ENCODE measurements around the gene BBS2.

The BBS2 gene

DNA sequence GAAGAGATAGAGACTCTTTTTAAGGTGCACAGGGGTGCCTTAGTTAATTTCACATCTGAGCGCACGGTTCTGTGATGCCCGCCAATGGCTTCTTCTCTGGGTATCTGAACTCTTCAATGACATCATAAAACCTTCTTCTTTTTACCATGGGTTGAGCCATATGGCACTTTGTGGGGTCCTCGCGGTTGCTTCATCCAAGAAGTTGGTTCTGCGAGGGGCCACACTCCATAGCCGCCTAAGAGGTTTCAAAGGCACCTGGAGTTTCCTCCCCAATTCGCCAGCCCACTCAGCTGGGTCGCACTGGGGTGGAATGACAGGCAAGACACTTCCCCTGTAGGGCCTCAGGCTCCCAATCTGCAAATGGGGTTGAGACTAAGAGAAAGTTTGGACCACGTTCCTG is 34.6 kb upstream of the BBS2 start:
- TF ChIP-seq CTCF (IDR thresholded peaks at IDR 0.05; ENCODE audit: borderline replicate concordance, control extremely low read depth, extremely low read depth, insufficient read depth, missing control alignments), result no peak
- DNase-seq (ENCODE audit: low spot score), result no peak
- in situ Hi-C loops (cut with MboI; ENCODE audit: low sequenced_read_pairs, unreplicated experiment), result no loop called here

GRCh38 chr16:56551796-56552738 is 32.2 kb upstream of the BBS2 start:
- in situ Hi-C loops (cut with MboI; ENCODE audit: low sequenced_read_pairs, unreplicated experiment), result no loop called here
- no peak for TF ChIP-seq CTCF (IDR thresholded peaks at IDR 0.05; ENCODE audit: borderline replicate concordance, control extremely low read depth, extremely low read depth, insufficient read depth, missing control alignments)
- no peak for DNase-seq (ENCODE audit: low spot score)

DNA sequence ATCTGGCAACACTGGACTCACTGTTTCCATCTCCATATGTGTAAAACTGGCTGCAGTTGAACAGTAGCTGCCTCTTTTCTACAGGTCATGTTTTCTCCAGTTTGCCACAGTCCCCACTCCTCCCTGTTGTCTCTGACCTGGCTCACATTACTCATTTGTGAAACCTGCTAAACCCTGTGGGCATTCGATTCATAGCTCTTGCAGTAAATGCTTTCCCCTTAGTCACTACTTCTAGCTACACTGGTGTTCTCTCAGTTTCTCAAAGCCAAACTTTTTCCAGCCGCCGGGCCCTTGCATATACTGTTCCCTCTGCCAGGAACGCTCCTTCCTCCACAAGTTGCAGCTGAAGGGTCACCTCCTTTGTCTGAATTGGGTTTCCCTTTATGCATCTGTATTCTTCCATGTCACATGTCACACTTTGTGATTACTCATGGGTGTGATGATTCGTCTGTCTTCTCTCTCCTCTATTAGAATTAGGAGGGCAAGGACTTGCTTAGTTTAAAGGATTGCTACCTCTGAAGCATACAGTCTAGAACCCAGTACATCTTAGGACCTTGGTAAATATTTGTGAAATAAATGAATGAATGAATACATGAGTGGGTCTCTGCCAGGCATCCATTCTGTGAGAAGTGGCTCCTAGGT is 30.0 kb upstream of the BBS2 start:
- in situ Hi-C loops (cut with MboI; ENCODE audit: low sequenced_read_pairs, unreplicated experiment), result no loop called here
- no peak for DNase-seq (ENCODE audit: low spot score)
- TF ChIP-seq CTCF (IDR thresholded peaks at IDR 0.05; ENCODE audit: borderline replicate concordance, control extremely low read depth, extremely low read depth, insufficient read depth, missing control alignments), result no peak

- TF ChIP-seq CTCF (IDR thresholded peaks at IDR 0.05; ENCODE audit: borderline replicate concordance, control extremely low read depth, extremely low read depth, insufficient read depth, missing control alignments), result no peak
- DNase-seq (ENCODE audit: low spot score), result no peak
- in situ Hi-C loops (cut with MboI; ENCODE audit: low sequenced_read_pairs, unreplicated experiment), result no loop called here
These were observed 29.3 kb upstream of the BBS2 start for GRCh38 chr16:56549161-56549560.

GRCh38 chr16:56547949-56548567 is 28.2 kb upstream of the BBS2 start:
- TF ChIP-seq CTCF (IDR thresholded peaks at IDR 0.05; ENCODE audit: borderline replicate concordance, control extremely low read depth, extremely low read depth, insufficient read depth, missing control alignments), result no peak
- in situ Hi-C loops (cut with MboI; ENCODE audit: low sequenced_read_pairs, unreplicated experiment), result no loop called here
- DNase-seq (ENCODE audit: low spot score), result no peak

DNA sequence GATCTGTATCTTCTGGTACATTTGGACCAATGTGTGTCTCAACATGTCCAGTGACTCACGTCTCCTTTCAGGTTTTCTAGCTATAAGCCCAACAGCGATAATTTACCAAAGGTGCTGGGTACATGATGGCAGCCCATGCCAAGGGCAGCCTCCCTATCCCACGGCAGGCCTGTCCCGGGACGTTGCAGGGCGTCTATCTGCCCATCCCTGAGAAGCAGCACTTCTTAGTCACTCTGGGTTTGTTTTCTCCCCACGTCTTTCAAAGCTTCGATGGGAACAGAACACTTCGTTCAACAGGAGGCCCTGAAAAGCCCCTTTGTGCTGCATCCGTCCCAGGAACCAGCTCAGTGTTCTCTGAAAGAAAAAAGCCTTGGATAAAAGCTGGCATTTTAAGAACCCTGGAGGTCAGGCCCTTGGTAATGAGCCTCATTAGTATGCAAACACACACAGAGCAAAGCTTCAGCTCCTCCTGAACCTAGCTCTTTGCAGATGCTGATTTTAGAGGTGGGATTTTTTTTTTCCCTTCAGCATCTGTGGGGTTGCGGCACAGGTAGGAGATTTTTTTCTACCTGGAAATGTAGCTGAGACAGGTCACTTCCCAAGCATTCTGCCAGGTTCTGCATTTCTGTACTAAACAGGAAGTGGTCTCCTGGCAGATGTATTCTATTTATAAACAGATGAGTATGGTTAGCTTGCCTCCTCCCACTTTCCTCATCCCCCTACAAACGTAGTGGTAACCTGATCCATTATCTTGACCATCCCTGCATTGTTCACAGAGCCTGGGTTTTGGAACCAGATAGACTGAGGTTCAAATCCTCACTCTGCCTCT is 27.5 kb upstream of the BBS2 start:
- no peak for DNase-seq (ENCODE audit: low spot score)
- in situ Hi-C loops (cut with MboI; ENCODE audit: low sequenced_read_pairs, unreplicated experiment), result no loop called here
- no peak for TF ChIP-seq CTCF (IDR thresholded peaks at IDR 0.05; ENCODE audit: borderline replicate concordance, control extremely low read depth, extremely low read depth, insufficient read depth, missing control alignments)
